Measurements from ENCODE around the gene CD93. TPM values are rescaled to one million over a fixed set of nuclear protein-coding genes. Genes with fewer than 3 reads are reported as not detected.
A peak's percentile ranks its signal among the peaks of the same experiment; 100 is the strongest.

The CD93 gene
- total RNA-seq, 1 donor from 2014 or later, result 101 TPM

GRCh38 chr20:23037017-23037481 lies 49.1 kb downstream of the CD93 start:
- DNase-seq (ENCODE audit: low read depth in 2 of 2), result no peak

GRCh38 chr20:23036371-23036770 lies 49.8 kb downstream of the CD93 start:
- DNase-seq (ENCODE audit: low read depth in 2 of 2), result no peak

GRCh38 chr20:23035731-23036130 lies 50.4 kb downstream of the CD93 start:
- no peak for DNase-seq (ENCODE audit: low read depth in 2 of 2)

- peak in 1 of 2 donors; percentile 12 for DNase-seq (ENCODE audit: low read depth in 2 of 2)
Measured at GRCh38 chr20:23034721-23035671, 51.1 kb downstream of the CD93 start, which contains the start of gene SSTR4. Gene SSTR4 (plus strand): TSS chr20:23035312. CDS start chr20:23035484, 172 bp downstream.

- DNase-seq (ENCODE audit: low read depth in 2 of 2), result no peak
Measured at GRCh38 chr20:23033918-23034317, 52.2 kb downstream of the CD93 start.

DNA sequence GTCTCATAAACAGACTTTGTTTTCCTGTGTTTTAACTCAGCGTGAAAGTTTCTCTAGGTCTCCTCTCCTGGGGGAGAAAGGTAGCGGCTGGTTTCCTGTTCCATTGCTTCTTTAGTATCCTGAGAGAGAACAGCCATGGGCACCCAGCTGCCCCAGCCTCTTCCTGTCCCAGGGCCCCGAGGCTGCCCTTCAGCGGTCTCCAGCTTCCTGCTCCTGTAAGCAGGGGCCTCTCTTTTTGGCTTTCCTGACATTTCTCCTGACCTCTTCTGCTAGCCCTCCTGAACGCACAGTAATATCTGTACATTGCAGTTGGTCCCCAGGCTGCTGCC lies 53.4 kb downstream of the CD93 start:
- no peak for DNase-seq (ENCODE audit: low read depth in 2 of 2)

DNA sequence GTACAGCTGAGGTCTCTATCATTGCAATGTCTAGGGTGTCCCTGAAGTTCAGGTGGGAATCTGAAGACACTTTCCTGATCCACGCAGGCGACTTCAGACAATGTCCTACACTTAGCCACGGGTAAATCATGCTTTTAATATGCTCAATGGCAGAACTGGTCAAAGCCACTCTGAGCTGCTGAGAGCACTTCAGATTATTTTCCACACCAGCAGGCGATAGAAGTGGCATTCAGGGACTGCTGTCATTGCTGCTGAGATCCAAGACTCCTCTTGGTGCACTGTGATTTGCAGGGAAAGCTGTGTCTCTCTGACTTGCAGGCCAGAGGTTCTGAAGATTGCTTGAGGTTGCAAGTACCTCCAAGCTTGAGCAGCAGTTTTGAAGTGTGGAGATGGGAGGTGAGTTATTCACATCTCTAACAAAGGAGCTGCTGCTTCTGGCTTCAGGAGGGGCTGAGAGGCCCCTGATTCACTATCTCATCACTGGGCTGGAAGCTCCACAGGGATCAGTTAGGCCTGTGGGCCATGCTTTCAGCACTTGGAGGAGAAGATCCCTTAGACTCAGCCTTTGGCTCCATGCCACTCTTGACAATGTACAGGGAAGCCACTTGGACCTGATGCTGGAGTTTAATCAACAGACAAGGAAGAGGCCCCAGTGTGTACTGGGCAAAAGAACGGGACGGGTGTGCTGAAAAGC lies 53.9 kb downstream of the CD93 start:
- no peak for DNase-seq (ENCODE audit: low read depth in 2 of 2)

DNA sequence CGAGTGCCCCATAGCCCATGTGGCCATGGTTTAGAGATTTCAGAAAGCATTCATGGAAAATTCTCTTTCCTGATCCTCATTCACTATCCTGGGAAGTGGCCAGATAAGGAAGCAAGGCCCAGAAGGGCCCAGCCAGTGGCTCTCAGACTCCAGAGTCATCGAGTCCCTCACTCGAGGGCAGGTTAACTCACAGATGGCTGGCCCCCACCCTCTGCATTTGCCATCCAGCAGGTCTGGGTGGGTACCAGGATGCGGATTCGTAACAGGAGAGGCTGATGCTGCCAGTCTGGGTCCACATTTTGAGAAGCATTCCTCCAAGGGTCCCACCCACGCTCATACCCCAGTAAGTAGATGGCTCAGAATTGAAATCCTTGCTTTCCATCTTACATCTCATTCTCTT lies 54.8 kb downstream of the CD93 start:
- no peak for DNase-seq (ENCODE audit: low read depth in 2 of 2)

Other genes with a start within 250 kb of the CD93 start
- gene SSTR4, start 51.0 kb downstream of the CD93 start, total RNA-seq, result not detected in 2 replicates
- gene THBD, start 36.7 kb downstream of the CD93 start, total RNA-seq, result 7.7 and 9.6 TPM in 2 replicates

All from dermis microvascular lymphatic vessel endothelial cell (primary cell).